ENCODE measurements around the gene DNLZ.
"Not testable (repeated sequence)": the region's sequence is repeated elsewhere in the genome, so short reads cannot be mapped to it uniquely, and the experiment has no call there.

The DNLZ gene

GRCh38 chr9:136363106-136363948 is at the start of gene DNLZ:
Gene DNLZ, minus strand, starts transcription at chr9:136363744. Its CDS starts 30 bp downstream, at chr9:136363714.
- DNase-seq (ENCODE audit: low spot score), result peak; percentile 99

- DNase-seq (ENCODE audit: low spot score), result no peak
These were observed 49.4 kb upstream of the DNLZ start for GRCh38 chr9:136412962-136413361.

GRCh38 chr9:136411378-136411777 is 47.8 kb upstream of the DNLZ start:
- DNase-seq (ENCODE audit: low spot score), result no peak

GRCh38 chr9:136410500-136411287 is 47.1 kb upstream of the DNLZ start, which contains the start of the genes ENTR1 and PMPCA:
Gene ENTR1, minus strand, starts transcription at chr9:136410614. Its CDS starts 217 bp downstream, at chr9:136410397.
Gene PMPCA, plus strand, starts transcription at chr9:136410658. Its CDS starts 11 bp downstream, at chr9:136410669.
- DNase-seq (ENCODE audit: low spot score), result peak; percentile 99

- peak; percentile 62 for DNase-seq (ENCODE audit: low spot score)
These were observed 46.3 kb upstream of the DNLZ start for GRCh38 chr9:136409557-136410455.

- DNase-seq (ENCODE audit: low spot score), result no peak
These were observed 44.4 kb upstream of the DNLZ start for GRCh38 chr9:136407911-136408310.

GRCh38 chr9:136407061-136407460 is 43.5 kb upstream of the DNLZ start:
- not testable (repeated sequence) for DNase-seq (ENCODE audit: low spot score)

- DNase-seq (ENCODE audit: low spot score), result not testable (repeated sequence)
These were observed 42.4 kb upstream of the DNLZ start for GRCh38 chr9:136405904-136406303.

- no peak for DNase-seq (ENCODE audit: low spot score)
These were observed 41.9 kb upstream of the DNLZ start for GRCh38 chr9:136405481-136405880.

- no peak for DNase-seq (ENCODE audit: low spot score)
These were observed 41.2 kb upstream of the DNLZ start for GRCh38 chr9:136404801-136405136.

GRCh38 chr9:136403915-136404800 is 40.6 kb upstream of the DNLZ start:
- no peak for DNase-seq (ENCODE audit: low spot score)

- DNase-seq (ENCODE audit: low spot score), result no peak
These were observed 40.0 kb upstream of the DNLZ start for GRCh38 chr9:136403538-136403914.

GRCh38 chr9:136402067-136402466 is 38.5 kb upstream of the DNLZ start:
- DNase-seq (ENCODE audit: low spot score), result no peak

- no peak for DNase-seq (ENCODE audit: low spot score)
These were observed 37.8 kb upstream of the DNLZ start for GRCh38 chr9:136401173-136401922.

GRCh38 chr9:136400038-136400834 is 36.7 kb upstream of the DNLZ start, which contains the start of gene SNAPC4:
Gene SNAPC4, minus strand, starts transcription at chr9:136400170. Its CDS starts 1,742 bp downstream, at chr9:136398428.
- DNase-seq (ENCODE audit: low spot score), result peak; percentile 95

GRCh38 chr9:136399176-136400037 is 35.9 kb upstream of the DNLZ start:
- DNase-seq (ENCODE audit: low spot score), result peak; percentile 57

GRCh38 chr9:136398286-136398685 is 34.7 kb upstream of the DNLZ start:
- DNase-seq (ENCODE audit: low spot score), result no peak

- DNase-seq (ENCODE audit: low spot score), result no peak
These were observed 34.1 kb upstream of the DNLZ start for GRCh38 chr9:136397643-136398042.
